Measurements from ENCODE around the gene KLHL25.
A peak's percentile ranks its signal among the peaks of the same experiment; 100 is the strongest.

KLHL25 gene

GRCh38 chr15:85793641-85794597 lies 806 bp downstream of the KLHL25 start:
- peak overlapping the region; percentile 63 to 76 for H3K4me3 ChIP-seq (replicated peaks in 1 of 2; ENCODE audit: low read depth in 2 of 2, low read length in 2 of 2)
- peak; percentile 38 to 69 for DNase-seq (ENCODE audit: low read depth in 2 of 2)
- no peak for TF ChIP-seq CTCF (IDR thresholded peaks at IDR 0.05; ENCODE audit: low read depth, low read length)

GRCh38 chr15:85792912-85793590 lies 1.7 kb downstream of the KLHL25 start:
- no peak for TF ChIP-seq CTCF (IDR thresholded peaks at IDR 0.05; ENCODE audit: low read depth, low read length)
- peak overlapping the region; percentile 63 to 76 for H3K4me3 ChIP-seq (replicated peaks in 1 of 2; ENCODE audit: low read depth in 2 of 2, low read length in 2 of 2)
- DNase-seq (ENCODE audit: low read depth in 2 of 2), result peak in 1 of 2 donors; percentile 39

- no peak overlapping the region for H3K4me3 ChIP-seq (replicated peaks in 1 of 2; ENCODE audit: low read depth in 2 of 2, low read length in 2 of 2)
- DNase-seq (ENCODE audit: low read depth in 2 of 2), result no peak
Measured at GRCh38 chr15:85792102-85792731, 2.5 kb downstream of the KLHL25 start.

GRCh38 chr15:85789496-85789875 lies 5.2 kb downstream of the KLHL25 start:
- H3K4me3 ChIP-seq (replicated peaks in 1 of 2; ENCODE audit: low read depth in 2 of 2, low read length in 2 of 2), result no peak overlapping the region
- no peak for DNase-seq (ENCODE audit: low read depth in 2 of 2)
- TF ChIP-seq CTCF (IDR thresholded peaks at IDR 0.05; ENCODE audit: low read depth, low read length), result no peak

More at GRCh38 chr15:85792102-85792731, 2.5 kb downstream of the KLHL25 start:
- TF ChIP-seq CTCF (IDR thresholded peaks at IDR 0.05; ENCODE audit: low read depth, low read length), result no peak

- H3K4me3 ChIP-seq (replicated peaks in 1 of 2; ENCODE audit: low read depth in 2 of 2, low read length in 2 of 2), result no peak overlapping the region
- DNase-seq (ENCODE audit: low read depth in 2 of 2), result no peak
- no peak for TF ChIP-seq CTCF (IDR thresholded peaks at IDR 0.05; ENCODE audit: low read depth, low read length)
Measured at GRCh38 chr15:85788771-85789495, 5.8 kb downstream of the KLHL25 start.

- DNase-seq (ENCODE audit: low read depth in 2 of 2), result no peak
- H3K4me3 ChIP-seq (replicated peaks in 1 of 2; ENCODE audit: low read depth in 2 of 2, low read length in 2 of 2), result no peak overlapping the region
- TF ChIP-seq CTCF (IDR thresholded peaks at IDR 0.05; ENCODE audit: low read depth, low read length), result no peak
Measured at GRCh38 chr15:85786781-85787114, 8.0 kb downstream of the KLHL25 start.
